HT1080 (cell line): ENCODE data around the gene DLGAP4. TPM values are rescaled to one million over a fixed set of nuclear protein-coding genes. Genes with fewer than 3 reads are reported as not detected.
"Not testable (repeated sequence)": the region's sequence is repeated elsewhere in the genome, so short reads cannot be mapped to it uniquely, and the experiment has no call there.

Experiments used
- DNase-seq: peaks from one replicate; pipeline ENCODE4 v3.0.0-alpha.2; 2015; ENCODE audit warnings: low read depth
- total RNA-seq: library from RNA; depleted of rRNA; stranded (reverse); fragments of >200 nt; shearing (Covaris generic); gene quantifications from 2 replicates; pipeline ENCODE4 v1.2.3, GENCODE V29; 2014

The DLGAP4 gene
- total RNA-seq, 1 experiment from 2014 or later, result 21.4 TPM

- DNase-seq, result no peak
Observed at GRCh38 chr20:36548704-36549627, 242.8 kb downstream of the DLGAP4 start.

GRCh38 chr20:36549628-36549941 is 243.4 kb downstream of the DLGAP4 start:
- no peak for DNase-seq

GRCh38 chr20:36549942-36550789 is 244.0 kb downstream of the DLGAP4 start:
- DNase-seq, result no peak

DNA sequence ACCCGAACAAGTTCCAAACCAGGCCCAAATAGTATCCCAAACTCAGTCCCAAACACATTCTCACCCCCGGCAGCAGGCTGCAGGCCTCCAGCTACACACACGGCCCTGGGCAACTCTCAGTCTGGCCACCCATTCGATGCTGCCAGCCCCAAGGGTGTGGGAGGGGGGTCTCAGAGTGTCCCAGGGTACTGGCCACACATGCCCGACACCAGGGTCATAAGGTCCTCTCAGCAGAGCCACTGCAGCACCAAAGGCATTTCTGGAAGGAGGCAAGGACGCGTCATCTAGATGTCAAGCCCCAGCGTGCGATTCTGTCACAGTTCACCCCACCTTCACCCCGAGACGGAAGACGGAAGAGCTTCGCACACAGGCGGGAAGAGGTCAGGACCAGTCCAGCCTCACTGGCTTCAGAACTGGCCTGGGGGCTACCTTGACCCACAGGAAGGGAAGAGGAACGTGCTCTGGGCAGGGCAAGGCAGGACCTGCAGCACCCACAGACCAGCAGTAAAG is 244.7 kb downstream of the DLGAP4 start:
- no peak for DNase-seq

- no peak for DNase-seq
Observed at GRCh38 chr20:36555248-36555647, 249.1 kb downstream of the DLGAP4 start.

- no peak for DNase-seq
Observed at GRCh38 chr20:36562724-36563123, 256.6 kb downstream of the DLGAP4 start.

DNA sequence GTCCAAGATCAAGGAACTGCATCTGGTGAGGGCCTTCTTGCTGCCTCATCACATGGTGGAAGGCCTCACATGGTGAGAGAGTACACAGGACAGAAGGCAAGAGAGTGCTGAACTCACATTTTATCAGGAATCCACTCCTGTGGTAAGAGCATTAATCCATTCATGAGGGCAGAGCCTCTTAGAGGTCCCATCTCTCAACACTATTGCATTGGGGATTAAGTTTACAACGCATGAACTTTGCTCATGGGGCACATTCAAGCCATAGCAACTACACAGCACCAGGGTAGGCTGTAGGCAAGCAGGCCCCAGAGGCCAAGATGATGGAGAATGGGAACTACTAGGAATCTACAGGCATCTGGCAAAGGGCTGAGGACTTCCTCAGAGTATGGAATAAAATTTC is 257.2 kb downstream of the DLGAP4 start:
- DNase-seq, result no peak

- not testable (repeated sequence) for DNase-seq
Observed at GRCh38 chr20:36564078-36564725, 258.1 kb downstream of the DLGAP4 start.

GRCh38 chr20:36564726-36565121 is 258.6 kb downstream of the DLGAP4 start:
- DNase-seq, result not testable (repeated sequence)

DNA sequence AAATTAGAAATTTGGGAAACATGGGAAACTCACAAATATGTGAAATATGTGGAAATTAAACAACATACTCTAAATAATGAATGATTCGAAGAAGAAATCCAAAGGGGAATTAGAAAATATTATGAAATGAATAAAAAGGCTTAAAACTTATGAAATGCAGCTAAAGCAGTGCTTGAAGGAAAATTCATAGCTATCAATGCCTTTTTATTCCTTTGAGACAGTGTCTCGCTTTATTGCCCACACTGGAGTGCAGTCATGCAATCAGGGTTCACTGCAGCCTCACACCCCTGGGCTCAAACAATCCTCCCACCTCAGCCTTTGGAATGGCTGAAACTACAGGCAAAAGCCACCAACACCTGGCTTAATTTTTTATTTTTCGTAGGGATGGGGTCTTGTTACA is 259.4 kb downstream of the DLGAP4 start:
- no peak for DNase-seq

- peak; percentile 80 for DNase-seq
Observed at GRCh38 chr20:36569847-36570429, 263.8 kb downstream of the DLGAP4 start.

DNA sequence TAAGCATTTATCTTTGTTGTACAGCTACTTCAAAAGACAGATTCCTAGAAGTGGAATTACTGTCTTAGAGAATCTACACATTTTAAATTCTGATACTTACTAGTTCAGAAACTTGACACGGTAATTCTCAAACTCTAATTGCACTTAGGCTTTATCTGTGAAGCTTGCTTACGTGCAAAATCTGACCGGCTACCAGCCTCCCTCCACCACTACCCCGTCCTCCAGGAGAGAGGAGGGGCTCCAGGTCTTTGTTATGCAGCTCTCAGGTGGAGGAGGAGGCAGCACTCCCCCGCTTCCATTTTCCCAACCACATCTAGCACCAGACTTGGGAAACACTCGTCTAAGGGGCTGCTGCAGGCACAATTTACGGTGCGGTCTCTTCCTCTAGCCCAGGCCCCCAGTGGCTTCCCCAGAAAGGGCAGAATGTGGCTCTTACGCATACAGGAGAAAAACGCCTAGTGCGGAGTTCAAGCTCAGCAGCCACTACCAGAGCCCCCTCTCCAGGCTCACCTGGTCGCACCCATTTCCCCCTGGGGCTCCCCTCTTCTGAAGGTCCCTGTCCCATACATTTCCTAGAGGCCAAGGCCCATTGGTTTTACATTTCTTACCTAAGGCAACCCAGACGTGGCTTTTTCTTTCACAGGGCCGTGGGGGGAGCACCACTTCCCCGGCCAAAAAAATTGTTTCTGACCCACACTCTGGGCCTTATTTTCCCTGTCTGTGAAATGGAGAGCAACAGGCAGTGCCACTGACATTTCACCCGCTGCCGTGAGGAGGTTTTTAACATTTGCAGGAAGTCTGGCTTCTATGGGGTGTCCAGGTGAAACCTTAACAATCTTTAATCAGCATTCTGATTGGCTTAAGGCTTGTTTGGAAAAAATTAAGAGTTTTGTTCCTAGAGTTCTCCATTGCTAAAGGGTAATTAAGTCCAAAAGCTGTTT is 265.7 kb downstream of the DLGAP4 start:
- DNase-seq, result no peak

DNA sequence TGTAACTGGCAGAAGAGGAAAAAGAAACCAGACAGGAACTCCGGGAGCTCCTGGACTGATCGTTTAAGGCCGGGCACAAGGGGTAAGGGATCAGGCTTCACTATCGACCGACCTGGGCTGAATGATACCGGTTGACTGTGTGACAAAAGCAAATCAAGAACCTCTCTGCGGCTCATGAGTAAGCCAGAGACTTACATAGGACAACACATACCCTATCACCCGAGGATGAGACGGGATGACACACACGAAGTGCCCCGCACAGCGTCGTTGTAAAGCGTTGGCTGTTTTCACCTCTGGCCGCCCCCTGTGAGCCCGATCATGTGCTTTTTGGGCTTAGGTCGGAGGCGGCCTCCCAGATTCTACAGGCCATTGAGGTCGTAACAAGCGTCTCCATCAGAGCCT is 266.6 kb downstream of the DLGAP4 start:
- DNase-seq, result no peak

DNA sequence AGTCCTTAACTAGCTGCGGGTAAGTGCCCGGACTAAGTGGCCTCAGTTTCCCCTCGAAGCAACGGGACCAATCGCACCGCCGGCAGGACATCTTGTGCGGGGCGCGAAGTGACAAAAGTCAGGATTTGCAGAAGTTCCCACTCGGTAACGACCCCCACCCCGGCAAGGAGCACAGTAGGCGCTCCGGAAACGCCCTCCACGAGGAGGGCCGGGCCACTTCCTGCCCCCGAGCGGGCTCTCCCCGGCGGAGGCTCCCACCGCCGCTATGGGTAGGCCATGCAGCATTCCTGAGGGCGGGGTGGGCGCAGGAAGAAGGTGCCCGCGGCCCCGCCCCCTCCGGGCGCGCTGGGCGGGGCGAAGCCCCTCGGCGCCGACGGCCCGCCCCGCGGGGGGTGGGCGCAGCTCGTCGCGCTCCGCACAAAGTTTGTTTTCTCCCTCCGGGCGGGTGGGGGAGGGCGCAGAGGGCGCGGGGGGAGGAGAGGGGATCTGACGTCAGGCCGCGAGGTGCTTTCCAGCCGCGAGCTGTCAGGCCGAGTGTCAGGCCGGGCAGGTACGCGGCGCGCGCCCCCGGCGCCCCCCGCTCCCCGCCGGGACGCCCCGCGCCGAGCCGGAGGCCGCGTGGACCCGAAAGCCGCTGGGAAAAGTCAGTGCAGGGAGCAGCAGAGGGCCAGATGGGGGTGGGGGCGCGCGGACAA is 267.1 kb downstream of the DLGAP4 start, which contains the start of gene TGIF2:
Gene TGIF2 (plus strand): TSS at position 495 of the 695 bp plus-strand sequence. CDS start 5,178 bp downstream, outside the sequence.
- peak; percentile 70 for DNase-seq

- DNase-seq, result no peak
Observed at GRCh38 chr20:36573798-36574365, 267.7 kb downstream of the DLGAP4 start.

- DNase-seq, result peak; percentile 36
Observed at GRCh38 chr20:36574366-36575135, 268.4 kb downstream of the DLGAP4 start.

DNA sequence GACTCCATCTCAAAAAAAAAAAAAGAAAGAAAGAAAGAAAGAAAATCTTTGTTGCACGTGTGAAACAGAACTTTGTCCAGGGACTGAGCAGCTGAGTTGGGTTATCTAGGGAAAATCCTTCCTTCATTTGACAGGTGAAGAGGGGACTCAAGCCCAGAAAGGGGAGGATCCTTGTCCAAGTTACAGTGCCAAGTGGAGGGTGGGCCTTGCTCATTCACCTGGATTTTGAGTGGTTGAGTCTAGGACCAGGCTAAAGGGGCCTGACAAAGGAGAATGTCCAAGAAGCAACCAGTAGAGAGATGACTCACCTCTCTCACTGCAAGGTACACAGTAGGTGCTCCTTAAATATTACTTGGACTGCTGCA is 269.9 kb downstream of the DLGAP4 start:
- no peak for DNase-seq
